Activated CD4-positive, alpha-beta memory T cell treated with anti-CD3 and anti-CD28 coated beads for 36 hours (primary cell): ENCODE data around the gene PIH1D1. TPM values are rescaled to one million over a fixed set of nuclear protein-coding genes. Genes with fewer than 3 reads are reported as not detected.

Experiments used
- CTCF ChIA-PET: fragments of 350-600 bp; sonication (Branson Sonifier 250); formaldehyde crosslinking; loops from one replicate; lab custom pipeline; 2021; ENCODE audit warnings: antibody characterized with exemption, inconsistent platforms; lab: Charles Lee
- POLR2A ChIA-PET: fragments of 350-600 bp; sonication (Branson Sonifier 250); formaldehyde crosslinking; loops from one replicate; lab custom pipeline; 2021; ENCODE audit warnings: antibody characterized with exemption; lab: Charles Lee
- DNase-seq: peaks from one replicate; pipeline ENCODE4 v3.0.0-alpha.2; 2020
- H3K27ac Mint-ChIP-seq: one replicate; pipeline ENCODE4 v1.8.0; 2021; ENCODE audit warnings: mixed read lengths
- H3K27me3 Mint-ChIP-seq: one replicate; pipeline ENCODE4 v1.8.0; 2021; ENCODE audit warnings: mixed read lengths
- H3K36me3 Mint-ChIP-seq: one replicate; pipeline ENCODE4 v1.8.0; 2021; ENCODE audit warnings: mixed read lengths
- H3K4me1 Mint-ChIP-seq: one replicate; pipeline ENCODE4 v1.8.0; 2021; ENCODE audit warnings: low read depth, mixed read lengths
- H3K4me3 Mint-ChIP-seq: one replicate; pipeline ENCODE4 v1.8.0; 2021; ENCODE audit warnings: mild to moderate bottlenecking, mixed read lengths
- H3K9me3 Mint-ChIP-seq: one replicate; pipeline ENCODE4 v1.8.0; 2021; ENCODE audit warnings: mixed read lengths
- intact Hi-C: fragments of 100-400 bp; cut with micrococcal nuclease; formaldehyde crosslinking; loops from one replicate; pipeline ENCODE4 v1.15.1; 2023
- total RNA-seq, 2 experiments: library from RNA; stranded (reverse); gene quantifications; one replicate each; pipeline ENCODE4 v1.2.3, GENCODE V29; 2021

The PIH1D1 gene
- total RNA-seq, 2 experiments from 2014 or later: 117 to 129 TPM

GRCh38 chr19:49433240-49433901 lies 18.2 kb downstream of the PIH1D1 start:
- POLR2A ChIA-PET: interaction anchor here (1.0 kb wide), 1 partner anchor 9 kb away, joined by 4 read pairs; the partner anchor contains the start of gene GFY
- DNase-seq: no peak
- no peaks in the 10 kb centered on the region for H3K36me3 Mint-ChIP-seq
- H3K4me3 Mint-ChIP-seq: no peak overlapping the region
- H3K27me3 Mint-ChIP-seq: peaks cover 82% of the 10 kb centered on the region
- peaks cover 22% of the 10 kb centered on the region for H3K4me1 Mint-ChIP-seq
- H3K9me3 Mint-ChIP-seq: no peaks in the 10 kb centered on the region
- CTCF ChIA-PET: interaction anchor here (1.1 kb wide), 1 partner anchor 14 kb away, joined by 5 read pairs; no protein-coding TSS in a partner anchor
- intact Hi-C loops: no loop called here
- H3K27ac Mint-ChIP-seq: peak overlapping the region; percentile 56

GRCh38 chr19:49432141-49433073 lies 19.2 kb downstream of the PIH1D1 start:
- H3K27me3 Mint-ChIP-seq: peaks cover 79% of the 10 kb centered on the region
- H3K4me1 Mint-ChIP-seq: peaks cover 30% of the 10 kb centered on the region
- no peaks in the 10 kb centered on the region for H3K9me3 Mint-ChIP-seq
- CTCF ChIA-PET: no interaction called here
- intact Hi-C loops: no loop called here
- H3K27ac Mint-ChIP-seq: no peak overlapping the region
- H3K36me3 Mint-ChIP-seq: no peaks in the 10 kb centered on the region
- H3K4me3 Mint-ChIP-seq: no peak overlapping the region
- peak; percentile 57 for DNase-seq
- POLR2A ChIA-PET: no interaction called here

DNA sequence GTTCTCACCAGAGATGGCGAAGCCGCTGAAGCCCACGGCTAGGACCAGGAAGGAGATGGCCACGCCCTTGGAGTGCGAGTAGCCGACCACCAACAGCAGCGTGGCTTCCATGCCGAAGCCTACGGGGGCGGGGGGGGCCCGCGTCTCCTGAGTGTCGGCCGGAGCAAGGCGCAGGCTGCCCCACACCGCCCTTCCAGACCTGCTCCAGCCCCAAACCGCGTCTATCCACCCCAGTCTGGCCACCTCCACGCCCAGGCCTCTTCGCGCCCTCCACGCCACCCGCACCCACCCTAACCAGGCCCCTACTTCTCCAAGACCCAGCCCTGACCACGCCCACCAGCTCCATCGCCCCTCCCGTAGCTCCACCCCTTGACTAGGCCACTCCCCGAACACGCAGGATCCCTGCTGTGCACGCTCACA lies 20.3 kb downstream of the PIH1D1 start:
- intact Hi-C loops: no loop called here
- ChIA-PET CTCF (interaction anchor here (0.6 to 1.2 kb wide), 2 partner anchors 10 to 65 kb away, joined by 3 read pairs; no protein-coding TSS in a partner anchor), POLR2A (no interaction called here)
- Mint-ChIP-seq H3K9me3 (no peaks in the 10 kb centered on the region), H3K27ac (no peak overlapping the region), H3K4me1 (peaks cover 36% of the 10 kb centered on the region), H3K36me3 (no peaks in the 10 kb centered on the region), H3K27me3 (peaks cover 80% of the 10 kb centered on the region), H3K4me3 (no peak overlapping the region)
- peak; percentile 38 for DNase-seq

GRCh38 chr19:49430678-49431329 lies 20.8 kb downstream of the PIH1D1 start:
- H3K4me3 Mint-ChIP-seq: no peak overlapping the region
- peaks cover 33% of the 10 kb centered on the region for H3K4me1 Mint-ChIP-seq
- no peak overlapping the region for H3K27ac Mint-ChIP-seq
- H3K9me3 Mint-ChIP-seq: no peaks in the 10 kb centered on the region
- no peaks in the 10 kb centered on the region for H3K36me3 Mint-ChIP-seq
- peaks cover 80% of the 10 kb centered on the region for H3K27me3 Mint-ChIP-seq
- ChIA-PET CTCF (interaction anchor here (0.6 to 3.3 kb wide), 4 partner anchors 10 to 64 kb away, joined by 3 to 17 read pairs (median 4); partner anchors contain the start of gene SLC17A7), POLR2A (no interaction called here)
- peak; percentile 52 for DNase-seq
- intact Hi-C loops: loop anchor here (1.0 kb wide), 1 partner anchor 39 kb away; no protein-coding TSS in a partner anchor

GRCh38 chr19:49430172-49430677 lies 21.4 kb downstream of the PIH1D1 start:
- H3K4me1 Mint-ChIP-seq: peaks cover 33% of the 10 kb centered on the region
- ChIA-PET POLR2A (no interaction called here), CTCF (interaction anchor here (1.1 to 3.3 kb wide), 4 partner anchors 9 to 39 kb away, joined by 3 to 17 read pairs (median 4); partner anchors contain the start of gene SLC17A7)
- H3K4me3 Mint-ChIP-seq: no peak overlapping the region
- no peak for DNase-seq
- H3K27ac Mint-ChIP-seq: no peak overlapping the region
- H3K36me3 Mint-ChIP-seq: no peaks in the 10 kb centered on the region
- no peaks in the 10 kb centered on the region for H3K9me3 Mint-ChIP-seq
- H3K27me3 Mint-ChIP-seq: peaks cover 80% of the 10 kb centered on the region
- intact Hi-C loops: loop anchor here (1.0 kb wide), 1 partner anchor 38 kb away; no protein-coding TSS in a partner anchor

GRCh38 chr19:49428547-49429451 lies 22.8 kb downstream of the PIH1D1 start:
- no peak overlapping the region for H3K27ac Mint-ChIP-seq
- no peak overlapping the region for H3K4me3 Mint-ChIP-seq
- H3K9me3 Mint-ChIP-seq: no peaks in the 10 kb centered on the region
- intact Hi-C loops: no loop called here
- ChIA-PET CTCF (interaction anchor here (1.3 to 3.3 kb wide), 2 partner anchors 33 to 38 kb away, joined by 5 to 17 read pairs; no protein-coding TSS in a partner anchor), POLR2A (no interaction called here)
- H3K36me3 Mint-ChIP-seq: no peaks in the 10 kb centered on the region
- no peak for DNase-seq
- peaks cover 80% of the 10 kb centered on the region for H3K27me3 Mint-ChIP-seq
- peaks cover 36% of the 10 kb centered on the region for H3K4me1 Mint-ChIP-seq

DNA sequence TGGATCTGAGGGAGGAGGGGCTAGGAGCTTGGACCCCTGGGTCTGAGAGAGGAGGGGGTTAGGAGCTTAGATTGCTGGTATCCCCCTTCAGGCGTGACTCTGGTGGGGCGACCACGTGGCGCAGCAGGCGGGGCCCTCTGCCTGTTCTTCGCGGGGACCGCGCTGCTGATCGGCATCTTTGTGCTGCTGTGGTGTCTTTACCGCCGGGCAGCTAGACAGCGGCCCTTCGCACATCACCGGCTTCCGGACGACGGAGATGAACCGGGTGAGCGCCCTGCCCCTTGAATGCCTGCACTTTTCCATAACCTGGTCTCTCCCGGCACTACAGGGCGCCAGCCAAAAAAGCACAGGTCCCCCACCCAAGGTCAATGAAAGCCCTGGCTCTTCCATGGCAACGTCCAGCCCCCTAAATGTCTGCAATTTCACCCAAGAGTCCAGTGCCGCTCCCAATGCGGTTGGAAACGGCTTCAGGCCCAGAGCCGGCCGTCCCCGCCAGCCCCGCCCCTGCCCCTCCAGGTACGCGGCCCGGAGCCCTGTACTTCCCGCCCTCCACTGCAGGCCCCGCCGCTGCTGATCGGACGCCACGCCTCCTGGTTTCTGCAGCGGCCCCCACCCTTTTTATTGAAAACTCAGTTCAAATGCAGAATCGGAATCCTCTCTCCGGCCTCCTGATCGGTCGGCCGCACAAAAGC lies 23.6 kb downstream of the PIH1D1 start:
- CTCF ChIA-PET: interaction anchor here (0.6 to 3.3 kb wide), 2 partner anchors 18 to 37 kb away, joined by 3 to 17 read pairs; no protein-coding TSS in a partner anchor
- H3K27me3 Mint-ChIP-seq: peaks cover 78% of the 10 kb centered on the region
- DNase-seq: peak; percentile 38
- peaks cover 38% of the 10 kb centered on the region for H3K4me1 Mint-ChIP-seq
- intact Hi-C loops: no loop called here
- H3K27ac Mint-ChIP-seq: no peak overlapping the region
- POLR2A ChIA-PET: no interaction called here
- no peaks in the 10 kb centered on the region for H3K9me3 Mint-ChIP-seq
- H3K36me3 Mint-ChIP-seq: no peaks in the 10 kb centered on the region
- no peak overlapping the region for H3K4me3 Mint-ChIP-seq

DNA sequence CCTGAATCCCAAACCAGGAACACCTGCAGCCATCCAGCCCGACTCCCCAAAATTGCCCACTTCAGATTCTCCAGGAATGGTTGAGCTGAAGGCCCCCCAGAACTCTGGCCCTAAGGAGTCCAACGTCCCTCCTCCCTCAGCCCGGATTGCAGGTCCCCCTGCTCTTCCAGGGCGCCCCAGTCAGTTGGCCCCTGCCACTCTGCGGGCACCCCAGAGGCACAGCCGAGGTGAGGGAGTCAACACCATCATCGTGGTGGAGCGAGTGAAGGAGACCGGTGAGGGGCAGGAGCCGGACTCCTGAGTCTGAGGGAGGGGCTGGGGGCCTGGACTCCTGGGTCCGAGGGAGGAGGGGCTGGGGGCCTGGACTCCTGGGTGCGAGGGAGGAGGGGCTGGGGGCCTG lies 24.3 kb downstream of the PIH1D1 start:
- H3K9me3 Mint-ChIP-seq: no peaks in the 10 kb centered on the region
- peaks cover 38% of the 10 kb centered on the region for H3K4me1 Mint-ChIP-seq
- ChIA-PET POLR2A (no interaction called here), CTCF (interaction anchor here (0.6 to 3.3 kb wide), 2 partner anchors 18 to 36 kb away, joined by 3 to 17 read pairs; no protein-coding TSS in a partner anchor)
- no peak overlapping the region for H3K27ac Mint-ChIP-seq
- no peaks in the 10 kb centered on the region for H3K36me3 Mint-ChIP-seq
- H3K27me3 Mint-ChIP-seq: peaks cover 77% of the 10 kb centered on the region
- no peak overlapping the region for H3K4me3 Mint-ChIP-seq
- no peak for DNase-seq
- intact Hi-C loops: no loop called here

DNA sequence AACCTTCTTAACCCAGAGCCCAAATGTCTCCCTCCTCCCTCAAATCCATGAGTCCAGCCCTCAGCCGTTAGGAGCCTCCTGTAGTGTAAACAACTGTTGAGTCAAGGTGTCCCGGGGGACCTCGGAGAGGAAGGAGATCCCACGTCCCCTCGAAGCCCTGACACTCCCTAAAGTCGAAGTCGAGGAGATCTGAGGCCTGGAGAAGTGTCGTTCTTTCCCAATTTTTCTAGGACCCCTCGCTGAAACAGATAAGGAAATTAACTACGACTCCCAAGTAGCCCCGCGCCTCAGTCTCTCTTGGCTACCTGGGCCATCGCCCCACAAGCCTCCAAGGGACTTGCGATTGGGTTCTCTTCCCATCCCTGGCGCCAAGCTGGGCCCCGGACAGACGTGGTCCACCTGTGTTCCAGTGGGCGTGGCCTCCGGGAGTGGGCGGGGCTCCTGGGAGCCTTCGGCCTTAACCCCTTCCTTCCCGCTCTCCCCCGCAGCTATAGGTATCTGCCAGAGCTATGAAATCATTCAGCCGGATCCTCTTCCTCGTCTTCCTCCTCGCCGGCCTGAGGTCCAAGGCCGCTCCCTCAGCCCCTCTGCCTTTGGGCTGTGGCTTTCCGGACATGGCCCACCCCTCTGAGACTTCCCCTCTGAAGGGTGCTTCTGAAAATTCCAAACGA lies 25.6 kb downstream of the PIH1D1 start:
- ChIA-PET CTCF (interaction anchor here (0.5 to 1.5 kb wide), 3 partner anchors 17 to 201 kb away, joined by 3 to 4 read pairs (median 3); no protein-coding TSS in a partner anchor), POLR2A (no interaction called here)
- Mint-ChIP-seq H3K4me1 (peaks cover 43% of the 10 kb centered on the region), H3K27me3 (peaks cover 81% of the 10 kb centered on the region), H3K4me3 (no peak overlapping the region), H3K36me3 (no peaks in the 10 kb centered on the region), H3K9me3 (no peaks in the 10 kb centered on the region), H3K27ac (no peak overlapping the region)
- intact Hi-C loops: no loop called here
- DNase-seq: peak; percentile 43

- POLR2A ChIA-PET: interaction anchor here (0.9 kb wide), 1 partner anchor 9 kb away, joined by 4 read pairs; no protein-coding TSS in a partner anchor
Observed at GRCh38 chr19:49425178-49425577, 26.4 kb downstream of the PIH1D1 start, which contains the start of gene GFY. Gene GFY, plus strand, starts transcription at chr19:49425388. Its CDS starts 1,043 bp downstream, at chr19:49426431.

More at GRCh38 chr19:49425178-49425577, 26.4 kb downstream of the PIH1D1 start, which contains the start of gene GFY:
- H3K4me1 Mint-ChIP-seq: peaks cover 47% of the 10 kb centered on the region
- intact Hi-C loops: no loop called here
- peaks cover 81% of the 10 kb centered on the region for H3K27me3 Mint-ChIP-seq
- H3K9me3 Mint-ChIP-seq: no peaks in the 10 kb centered on the region
- H3K27ac Mint-ChIP-seq: no peak within 1 kb of the TSS
- no peak within 1 kb of the TSS for H3K4me3 Mint-ChIP-seq
- H3K36me3 Mint-ChIP-seq: no peaks in the 10 kb centered on the region
- DNase-seq: no peak
- CTCF ChIA-PET: interaction anchor here (0.7 to 1.5 kb wide), 2 partner anchors 15 to 33 kb away, joined by 4 read pairs; no protein-coding TSS in a partner anchor
